Muscle of back (tissue), 11 donors: ENCODE measurements around the gene MARCO. TPM values are rescaled to one million over a fixed set of nuclear protein-coding genes. Genes with fewer than 3 reads are reported as not detected.
"Not testable (repeated sequence)": the region's sequence is repeated elsewhere in the genome, so short reads cannot be mapped to it uniquely, and the experiment has no call there.

ENCODE experiments used
- DNase-seq, 3 donors: peaks; one replicate each; pipeline versions ENCODE4 v3.0.0 to v3.0.0-alpha.2; 2013
- polyA plus RNA-seq, 10 donors: library from polyadenylated mRNA; unstranded; fragments of 120-200 nt; gene quantifications; one replicate each; pipeline ENCODE4 v1.2.1, GENCODE V29; 2013; ENCODE audit not compliant: insufficient read length in 10 of 10

Gene MARCO
- polyA plus RNA-seq, 10 donors = 0.83 to 2.7 (median 2.1) TPM

- DNase-seq = no peak
These were observed 16.5 kb upstream of the MARCO start for GRCh38 chr2:118925476-118925875.

- no peak for DNase-seq
These were observed 16.0 kb upstream of the MARCO start for GRCh38 chr2:118925981-118926380.

- no peak for DNase-seq
These were observed 12.9 kb upstream of the MARCO start for GRCh38 chr2:118929059-118929458.

DNA sequence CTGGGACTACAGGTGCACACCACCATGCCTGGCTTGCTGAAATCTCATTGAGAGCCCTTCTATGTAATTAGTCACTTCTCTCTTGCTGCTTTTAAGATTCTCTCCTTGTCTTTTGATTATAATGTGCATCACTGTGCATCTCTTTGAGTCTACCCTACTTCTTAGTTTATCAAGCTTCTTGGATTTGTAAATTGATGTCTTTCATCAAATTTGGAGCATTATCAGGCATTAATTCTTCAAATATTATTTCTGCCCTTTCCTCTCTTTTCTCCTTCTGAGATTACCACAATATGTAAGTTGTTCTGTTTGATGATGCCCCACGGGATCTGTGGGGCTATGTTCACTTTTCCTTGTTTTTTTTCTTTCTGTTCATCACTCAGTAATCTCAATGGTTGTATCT is 9.0 kb upstream of the MARCO start:
- no peak for DNase-seq

- no peak for DNase-seq
These were observed 5.7 kb upstream of the MARCO start for GRCh38 chr2:118936306-118936705.

DNA sequence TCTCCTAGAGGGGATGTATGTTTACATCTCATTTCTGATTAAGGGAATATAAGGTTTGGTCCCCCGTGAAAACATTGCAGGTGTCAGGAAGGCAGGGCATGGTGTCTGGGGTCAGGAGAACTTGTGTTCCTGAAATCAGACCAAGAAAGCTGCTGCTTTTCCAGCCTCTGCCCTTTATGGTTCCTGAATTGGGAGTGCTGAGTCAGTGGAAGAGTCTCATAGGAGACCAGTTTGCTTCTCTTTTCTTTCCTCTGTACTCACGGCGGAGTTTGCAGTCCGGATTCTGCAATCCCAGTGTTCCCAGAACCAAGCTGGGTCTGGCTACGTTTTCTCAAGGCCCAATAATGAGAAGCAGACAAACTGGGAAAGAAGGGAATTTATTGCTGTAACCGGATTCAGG is 5.1 kb upstream of the MARCO start:
- no peak for DNase-seq

DNA sequence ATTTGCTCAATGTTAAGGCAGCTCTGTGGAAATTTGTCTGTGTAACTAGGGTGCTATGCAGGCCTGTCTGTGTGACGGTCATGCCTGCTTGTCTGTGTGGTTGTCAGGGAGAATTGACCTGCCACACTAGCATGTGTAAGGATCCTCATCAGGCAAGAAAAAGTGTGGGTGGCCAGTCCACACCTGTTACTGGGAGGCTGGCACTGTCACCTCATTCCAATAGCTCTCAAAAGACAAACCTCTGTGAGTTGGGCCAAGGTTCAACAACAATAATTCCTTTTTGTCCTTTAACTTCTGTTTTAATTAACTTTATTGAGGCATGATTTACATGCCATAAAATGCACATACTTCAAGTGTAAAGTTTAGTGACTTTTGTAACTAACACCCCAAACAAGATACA is 4.2 kb upstream of the MARCO start:
- no peak for DNase-seq

DNA sequence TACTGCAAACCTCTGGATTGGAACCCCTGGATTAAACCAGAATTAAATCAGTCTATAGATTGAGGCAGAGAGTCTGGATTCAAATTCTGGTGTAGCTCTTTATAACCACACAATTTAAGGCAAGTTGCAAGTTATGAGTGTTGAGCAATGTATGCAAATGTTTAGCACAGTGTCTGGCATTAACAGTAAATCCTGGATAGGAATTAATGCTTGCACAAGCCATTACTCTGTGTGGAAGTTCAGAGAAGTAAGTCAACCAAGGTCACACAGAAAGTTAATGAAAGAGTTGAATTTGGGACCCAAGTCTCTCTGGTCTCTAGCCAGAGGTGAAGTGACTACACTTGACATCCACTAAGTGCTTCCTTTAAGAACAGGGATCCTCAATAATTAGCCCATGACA is 2.0 kb upstream of the MARCO start:
- DNase-seq = no peak

- DNase-seq = peak in 2 of 3 donors; percentile 17 to 30
These were observed 1.4 kb upstream of the MARCO start for GRCh38 chr2:118940486-118941120.

GRCh38 chr2:118943286-118943685 is 1.3 kb downstream of the MARCO start:
- no peak for DNase-seq

GRCh38 chr2:118945881-118946280 is 3.9 kb downstream of the MARCO start:
- DNase-seq = no peak

GRCh38 chr2:118948266-118948665 is 6.3 kb downstream of the MARCO start:
- DNase-seq = not testable (repeated sequence)

- no peak for DNase-seq
These were observed 12.5 kb downstream of the MARCO start for GRCh38 chr2:118954297-118955060.

DNA sequence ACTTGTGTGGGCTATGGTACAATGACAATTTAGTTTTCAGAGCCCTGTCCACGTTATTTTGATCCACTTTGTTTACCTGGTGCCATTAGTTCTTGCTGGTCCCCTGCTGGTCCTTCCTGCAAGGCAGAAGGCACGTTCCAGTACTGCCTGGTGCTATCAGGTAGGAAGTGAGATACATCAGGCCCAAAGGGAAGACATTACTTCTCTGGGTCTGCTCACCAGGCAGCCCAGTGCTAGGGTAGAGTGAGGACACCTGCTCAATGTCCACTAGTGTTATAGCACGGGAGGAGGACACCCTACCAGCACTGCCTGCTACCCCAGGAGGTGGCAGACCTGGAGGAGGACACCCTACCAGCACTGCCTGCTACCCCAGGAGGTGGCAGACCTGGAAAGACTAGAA is 23.7 kb downstream of the MARCO start:
- no peak for DNase-seq

DNA sequence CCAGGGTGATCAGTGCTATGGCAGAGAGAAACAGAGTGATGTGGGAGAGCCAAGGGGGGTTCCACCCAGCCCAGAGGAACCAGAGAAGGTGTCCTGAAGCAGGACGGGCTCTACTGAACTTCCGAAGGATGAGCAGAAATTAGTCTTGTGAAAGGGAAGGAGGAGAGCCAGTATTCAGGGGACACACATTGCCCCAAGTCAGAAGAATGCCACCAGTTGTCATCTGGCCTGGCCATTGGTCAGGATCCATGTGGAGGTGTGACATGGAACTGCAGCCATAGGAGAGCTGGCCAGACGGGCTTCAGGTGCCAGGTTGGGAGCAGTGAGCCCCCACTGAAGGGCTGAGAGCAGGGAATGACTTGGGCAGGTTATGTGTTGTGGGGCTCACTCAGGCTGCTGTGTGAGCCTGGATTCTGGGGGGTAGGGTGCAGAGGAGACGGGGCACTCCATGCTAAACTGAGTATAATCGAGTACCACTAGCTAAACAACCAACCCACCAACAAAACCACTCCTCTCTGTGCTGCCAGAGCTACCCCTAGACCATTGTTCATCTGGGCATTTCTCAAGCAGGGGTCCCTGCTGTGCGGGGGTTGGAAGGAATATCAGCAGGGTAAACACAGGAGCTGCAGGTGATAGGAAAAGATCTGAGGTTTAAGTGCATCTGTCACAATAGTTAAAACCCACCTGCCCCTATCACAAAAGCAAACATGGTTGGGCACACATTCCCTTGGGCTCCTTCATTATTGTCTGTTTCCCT is 25.3 kb downstream of the MARCO start:
- DNase-seq = no peak

DNA sequence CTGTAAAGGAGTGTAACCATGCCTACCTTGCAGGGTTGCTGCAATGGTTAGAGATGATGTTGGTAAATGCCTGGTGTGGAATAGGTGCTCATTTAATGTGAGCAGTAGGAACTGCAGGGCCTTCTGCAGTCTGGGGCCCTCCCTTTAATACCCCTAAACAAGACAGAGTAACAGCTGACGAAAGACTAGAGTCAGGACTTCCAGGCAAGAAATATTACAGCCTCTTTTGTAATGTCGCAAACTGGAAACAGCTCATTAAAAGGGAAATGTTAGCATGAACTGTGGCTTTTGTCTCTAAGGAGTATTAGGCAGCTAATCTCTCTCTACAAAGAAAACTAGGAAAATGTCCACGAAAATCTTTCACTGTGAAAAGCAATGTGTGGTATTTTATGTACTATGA is 26.0 kb downstream of the MARCO start:
- no peak for DNase-seq

GRCh38 chr2:118968961-118969733 is 27.2 kb downstream of the MARCO start:
- DNase-seq = no peak

GRCh38 chr2:118969734-118970395 is 27.9 kb downstream of the MARCO start:
- no peak for DNase-seq

GRCh38 chr2:118970396-118971135 is 28.6 kb downstream of the MARCO start:
- no peak for DNase-seq

GRCh38 chr2:118971245-118972122 is 29.5 kb downstream of the MARCO start:
- no peak for DNase-seq
